Measurements from ENCODE around the gene FBN1.

DNA sequence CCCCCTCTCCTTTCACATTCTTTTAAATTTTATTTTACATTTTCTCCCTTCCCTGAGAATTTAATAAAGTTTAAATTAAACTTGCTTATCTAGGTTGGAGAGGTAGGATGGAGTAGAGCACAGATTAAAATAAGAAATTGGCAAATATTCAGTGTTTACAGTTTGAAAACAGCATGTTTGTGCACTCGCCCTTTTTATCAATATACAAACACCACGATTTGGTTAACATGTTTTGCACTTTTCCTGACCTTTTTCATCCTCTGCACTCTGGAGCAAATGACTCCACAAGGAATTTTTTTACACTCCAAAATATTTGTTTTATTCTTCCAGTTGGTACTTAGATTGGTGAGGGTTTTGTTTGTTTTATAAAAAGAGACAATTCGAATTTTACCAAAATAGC is 227.2 kb downstream of the FBN1 start:
- no peak for TF ChIP-seq RAD21 (IDR thresholded peaks at IDR 0.05; ENCODE audit: low read depth)
- no peak for TF ChIP-seq EP300 (IDR thresholded peaks at IDR 0.05; ENCODE audit: borderline replicate concordance)
- TF ChIP-seq, protein P1, sequence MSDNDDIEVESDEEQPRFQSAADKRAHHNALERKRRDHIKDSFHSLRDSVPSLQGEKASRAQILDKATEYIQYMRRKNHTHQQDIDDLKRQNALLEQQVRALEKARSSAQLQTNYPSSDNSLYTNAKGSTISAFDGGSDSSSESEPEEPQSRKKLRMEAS (IDR thresholded peaks at IDR 0.05), result no peak
